ENCODE results near the gene ISM1.

GRCh38 chr20:13336308-13337089 is 115.4 kb downstream of the ISM1 start:
- no peak for TF ChIP-seq CTCF (conservative IDR thresholded peaks at IDR 0.05)
- TF ChIP-seq ZFX (IDR thresholded peaks at IDR 0.05) = no peak
